Activated naive CD4-positive, alpha-beta T cell treated with anti-CD3 and anti-CD28 coated beads, Interleukin-2, amount 50 U/mL, for 24 hours (primary cell): ENCODE results near the gene CCDC127.
"Not testable (repeated sequence)": the region's sequence is repeated elsewhere in the genome, so short reads cannot be mapped to it uniquely, and the experiment has no call there.

Experiments used
- H3K27ac Mint-ChIP-seq: one replicate; pipeline ENCODE4 v1.8.0; 2021; ENCODE audit warnings: mild to moderate bottlenecking, mixed read lengths
- H3K27me3 Mint-ChIP-seq: one replicate; pipeline ENCODE4 v1.8.0; 2021; ENCODE audit warnings: mixed read lengths
- H3K36me3 Mint-ChIP-seq: one replicate; pipeline ENCODE4 v1.8.0; 2021; ENCODE audit warnings: mixed read lengths
- H3K4me1 Mint-ChIP-seq: one replicate; pipeline ENCODE4 v1.8.0; 2021; ENCODE audit warnings: mixed read lengths
- H3K4me3 Mint-ChIP-seq: one replicate; pipeline ENCODE4 v1.8.0; 2021; ENCODE audit warnings: mild to moderate bottlenecking, mixed read lengths
- H3K9me3 Mint-ChIP-seq: one replicate; pipeline ENCODE4 v1.8.0; 2021; ENCODE audit warnings: mixed read lengths

Gene CCDC127

GRCh38 chr5:217494-218456 is at the start of gene CCDC127, which contains the start of gene SDHA:
Gene CCDC127, minus strand, starts transcription at chr5:218153. Its CDS starts 1,304 bp downstream, at chr5:216849.
Gene SDHA, plus strand, starts transcription at chr5:218320. Its CDS starts 36 bp downstream, at chr5:218356.
- Mint-ChIP-seq H3K27ac (peak within 1 kb of the TSS; percentile 89), H3K4me1 (peaks cover 58% of the 10 kb centered on the region), H3K4me3 (peak within 1 kb of the TSS; percentile 95)
- not testable (repeated sequence) for H3K27me3 Mint-ChIP-seq, H3K36me3 Mint-ChIP-seq, H3K9me3 Mint-ChIP-seq

DNA sequence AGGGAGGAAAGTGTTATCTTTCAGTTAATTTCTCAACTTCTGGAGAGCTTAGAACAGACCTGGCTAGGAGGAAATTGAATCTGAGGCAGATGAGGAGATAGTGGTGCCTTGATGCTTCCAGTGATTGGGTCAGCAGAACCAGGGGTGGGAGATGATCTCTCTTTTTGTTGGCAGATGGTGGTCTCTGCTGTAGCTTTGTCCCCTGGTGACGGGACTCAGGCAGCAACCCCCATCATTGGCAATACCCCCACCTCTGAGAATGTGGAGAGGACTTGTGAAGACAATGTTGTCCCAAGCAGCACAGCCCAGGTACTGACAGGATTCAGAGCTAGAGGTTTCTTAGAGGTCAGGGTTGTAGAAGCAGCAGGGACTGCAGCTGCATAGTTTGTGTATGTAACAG is 49.8 kb upstream of the CCDC127 start:
- peaks cover 11% of the 10 kb centered on the region for H3K4me1 Mint-ChIP-seq
- no peak overlapping the region for H3K27ac Mint-ChIP-seq
- no peaks in the 10 kb centered on the region for H3K27me3 Mint-ChIP-seq
- H3K4me3 Mint-ChIP-seq, result no peak overlapping the region
- H3K9me3 Mint-ChIP-seq, result no peaks in the 10 kb centered on the region
- peaks cover 3% of the 10 kb centered on the region for H3K36me3 Mint-ChIP-seq

GRCh38 chr5:266311-267026 is 48.5 kb upstream of the CCDC127 start:
- H3K4me1 Mint-ChIP-seq, result peaks cover 11% of the 10 kb centered on the region
- not testable (repeated sequence) for H3K9me3 Mint-ChIP-seq, H3K27me3 Mint-ChIP-seq, H3K4me3 Mint-ChIP-seq, H3K27ac Mint-ChIP-seq, H3K36me3 Mint-ChIP-seq

DNA sequence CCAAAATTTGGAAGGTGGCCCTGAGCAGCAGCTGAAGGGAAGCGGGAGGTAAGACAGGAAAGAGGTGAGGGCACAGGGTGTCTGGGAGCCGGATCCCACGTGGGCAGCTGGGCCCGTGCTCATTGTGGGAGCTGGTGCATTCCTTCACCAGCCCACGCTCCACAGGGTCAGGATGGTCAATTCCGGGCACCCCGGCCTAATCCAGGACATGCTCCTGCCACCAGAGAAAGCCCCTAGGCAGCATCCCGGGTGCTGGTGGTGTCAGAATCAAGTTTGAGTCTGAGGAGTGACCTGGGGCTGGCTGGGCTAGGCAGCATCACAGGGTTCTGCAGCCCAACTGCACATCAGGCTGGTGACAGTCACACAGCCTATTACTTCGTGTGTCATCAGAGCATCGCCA is 46.4 kb upstream of the CCDC127 start:
- Mint-ChIP-seq H3K27me3 (no peaks in the 10 kb centered on the region), H3K4me1 (no peaks in the 10 kb centered on the region), H3K27ac (no peak overlapping the region), H3K9me3 (no peaks in the 10 kb centered on the region), H3K36me3 (peaks cover 5% of the 10 kb centered on the region), H3K4me3 (no peak overlapping the region)

DNA sequence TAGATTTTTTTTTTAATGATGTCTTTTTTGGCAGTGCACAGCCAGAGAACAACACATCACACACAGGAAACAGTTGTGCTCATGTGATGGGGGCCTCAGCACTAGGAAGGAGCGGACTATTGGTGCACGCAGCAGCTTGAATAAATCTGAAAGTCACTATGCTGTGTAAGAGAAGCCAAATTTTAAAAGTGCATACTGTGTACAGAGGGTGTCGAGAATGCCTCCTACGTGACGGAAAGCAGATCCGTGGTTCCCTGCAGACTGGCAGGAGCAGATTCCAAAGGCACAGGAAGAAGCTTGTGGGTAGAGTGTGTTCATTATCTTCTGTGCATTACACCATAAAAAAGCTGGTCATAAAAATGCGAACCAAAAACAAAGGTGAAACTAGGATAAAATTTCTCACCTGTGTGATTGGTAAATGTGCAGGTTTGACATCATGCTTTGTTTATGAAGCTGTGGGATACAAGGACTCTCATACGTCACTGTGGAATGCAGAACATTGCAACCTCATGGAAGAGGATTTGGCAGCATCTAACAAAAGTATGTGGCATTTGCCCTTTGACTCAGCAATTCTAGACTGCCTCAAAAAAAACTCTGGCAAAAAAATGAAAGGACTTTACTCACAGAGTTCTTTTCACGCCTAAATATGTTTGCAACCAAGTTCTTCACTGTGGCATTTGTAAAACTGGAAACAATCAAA is 45.5 kb upstream of the CCDC127 start:
- not testable (repeated sequence) for H3K4me3 Mint-ChIP-seq, H3K36me3 Mint-ChIP-seq
- H3K27ac Mint-ChIP-seq, result peak overlapping the region; percentile 38

DNA sequence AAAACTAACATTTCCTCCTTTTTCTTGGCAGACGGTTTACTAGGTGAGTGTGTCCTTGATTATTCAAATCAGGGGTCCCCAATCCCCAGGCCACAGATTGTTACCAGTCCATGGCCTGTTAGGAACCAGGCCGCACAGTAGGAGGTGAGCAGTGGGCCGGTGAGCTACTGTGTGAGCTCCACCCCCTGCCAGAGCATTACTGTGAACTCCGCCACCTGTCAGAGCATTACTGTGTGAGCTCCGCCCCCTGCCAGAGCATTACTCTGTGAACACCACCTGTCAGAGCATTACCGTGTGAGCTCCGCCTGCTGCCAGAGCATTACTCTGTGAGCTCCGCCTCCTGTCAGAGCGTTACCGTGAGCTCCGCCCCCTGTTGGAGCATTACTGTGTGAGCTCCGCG is 39.2 kb upstream of the CCDC127 start:
- Mint-ChIP-seq H3K4me3 (no peak overlapping the region), H3K27ac (no peak overlapping the region), H3K9me3 (no peaks in the 10 kb centered on the region), H3K27me3 (no peaks in the 10 kb centered on the region), H3K4me1 (no peaks in the 10 kb centered on the region), H3K36me3 (no peaks in the 10 kb centered on the region)

More for the DNA sequence above, 45.5 kb upstream of the CCDC127 start:
- not testable (repeated sequence) for H3K27me3 Mint-ChIP-seq, H3K4me1 Mint-ChIP-seq, H3K9me3 Mint-ChIP-seq

DNA sequence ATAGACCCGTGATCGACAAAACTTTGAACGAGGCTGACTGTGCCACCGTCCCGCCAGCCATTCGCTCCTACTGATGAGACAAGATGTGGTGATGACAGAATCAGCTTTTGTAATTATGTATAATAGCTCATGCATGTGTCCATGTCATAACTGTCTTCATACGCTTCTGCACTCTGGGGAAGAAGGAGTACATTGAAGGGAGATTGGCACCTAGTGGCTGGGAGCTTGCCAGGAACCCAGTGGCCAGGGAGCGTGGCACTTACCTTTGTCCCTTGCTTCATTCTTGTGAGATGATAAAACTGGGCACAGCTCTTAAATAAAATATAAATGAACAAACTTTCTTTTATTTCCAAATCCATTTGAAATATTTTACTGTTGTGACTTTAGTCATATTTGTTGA is 38.4 kb upstream of the CCDC127 start:
- H3K27ac Mint-ChIP-seq, H3K27me3 Mint-ChIP-seq, H3K4me1 Mint-ChIP-seq, H3K4me3 Mint-ChIP-seq, H3K9me3 Mint-ChIP-seq, H3K36me3 Mint-ChIP-seq: not testable (repeated sequence)

DNA sequence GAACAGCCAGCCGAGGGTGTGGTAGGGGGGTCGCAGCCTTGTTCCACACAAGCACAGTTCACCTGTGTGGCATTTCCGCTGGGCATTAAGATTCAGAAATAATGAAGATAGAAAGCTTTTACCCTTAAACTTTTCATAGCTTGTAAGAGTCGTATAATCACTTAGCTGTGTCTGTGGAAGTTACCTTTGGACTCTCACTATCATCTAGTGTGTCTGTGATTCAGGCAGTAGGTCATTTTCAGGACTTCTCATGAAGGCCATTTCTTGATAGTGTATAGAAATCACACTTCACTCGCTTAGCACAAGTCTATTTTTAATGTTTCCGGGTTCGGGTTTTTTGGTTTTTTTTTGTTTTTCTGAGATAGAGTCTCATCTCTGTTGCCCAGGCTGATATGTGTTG is 37.2 kb upstream of the CCDC127 start:
- not testable (repeated sequence) for H3K27me3 Mint-ChIP-seq, H3K4me3 Mint-ChIP-seq, H3K27ac Mint-ChIP-seq, H3K4me1 Mint-ChIP-seq, H3K9me3 Mint-ChIP-seq, H3K36me3 Mint-ChIP-seq

DNA sequence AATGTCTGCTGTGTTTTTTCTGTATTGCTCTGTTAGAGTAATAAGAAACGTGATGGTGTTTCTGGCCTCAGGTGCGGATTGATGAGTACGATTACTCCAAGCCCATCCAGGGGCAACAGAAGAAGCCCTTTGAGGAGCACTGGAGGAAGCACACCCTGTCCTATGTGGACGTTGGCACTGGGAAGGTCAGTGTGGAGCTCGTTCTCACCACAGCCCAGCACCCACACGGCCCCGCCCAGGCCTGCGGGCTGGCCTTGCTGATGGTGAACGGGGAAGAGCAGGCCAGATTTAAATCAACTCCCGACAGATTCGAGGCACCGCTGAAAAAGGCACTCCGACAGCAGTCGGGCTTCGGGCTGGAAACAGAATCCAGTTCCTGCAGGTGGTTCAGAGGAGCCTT is 36.4 kb upstream of the CCDC127 start:
- not testable (repeated sequence) for H3K27ac Mint-ChIP-seq, H3K27me3 Mint-ChIP-seq, H3K4me3 Mint-ChIP-seq, H3K9me3 Mint-ChIP-seq, H3K36me3 Mint-ChIP-seq, H3K4me1 Mint-ChIP-seq

- H3K4me1 Mint-ChIP-seq, result no peaks in the 10 kb centered on the region
- no peak overlapping the region for H3K4me3 Mint-ChIP-seq
- no peaks in the 10 kb centered on the region for H3K27me3 Mint-ChIP-seq
- no peaks in the 10 kb centered on the region for H3K9me3 Mint-ChIP-seq
- peaks cover 1% of the 10 kb centered on the region for H3K36me3 Mint-ChIP-seq
- no peak overlapping the region for H3K27ac Mint-ChIP-seq
These were observed 34.6 kb upstream of the CCDC127 start for GRCh38 chr5:252546-252945.

DNA sequence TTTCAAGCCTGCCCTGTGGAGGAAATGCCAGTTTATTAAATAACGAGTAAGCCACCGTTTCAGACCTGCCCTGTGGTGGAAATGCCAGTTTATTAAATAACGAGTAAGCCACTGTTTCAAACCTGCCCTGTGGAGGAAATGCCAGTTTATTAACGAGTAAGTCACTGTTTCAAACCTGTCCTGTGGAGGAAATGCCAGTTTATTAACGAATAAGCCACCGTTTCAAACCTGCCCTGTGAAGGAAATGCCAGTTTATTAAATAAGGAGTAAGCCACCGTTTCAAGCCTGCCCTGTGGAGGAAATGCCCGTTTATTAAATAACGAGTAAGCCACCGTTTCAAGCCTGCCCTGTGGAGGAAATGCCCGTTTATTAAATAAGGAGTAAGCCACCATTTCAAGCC is 34.0 kb upstream of the CCDC127 start:
- not testable (repeated sequence) for H3K4me3 Mint-ChIP-seq, H3K27me3 Mint-ChIP-seq

GRCh38 chr5:251538-251937 is 33.6 kb upstream of the CCDC127 start:
- H3K4me3 Mint-ChIP-seq, H3K36me3 Mint-ChIP-seq, H3K27ac Mint-ChIP-seq, H3K4me1 Mint-ChIP-seq, H3K9me3 Mint-ChIP-seq, H3K27me3 Mint-ChIP-seq: not testable (repeated sequence)

More for the DNA sequence above, 34.0 kb upstream of the CCDC127 start:
- H3K9me3 Mint-ChIP-seq, H3K27ac Mint-ChIP-seq, H3K36me3 Mint-ChIP-seq, H3K4me1 Mint-ChIP-seq: not testable (repeated sequence)

- not testable (repeated sequence) for H3K27me3 Mint-ChIP-seq, H3K9me3 Mint-ChIP-seq, H3K4me3 Mint-ChIP-seq, H3K4me1 Mint-ChIP-seq, H3K36me3 Mint-ChIP-seq, H3K27ac Mint-ChIP-seq
These were observed 33.1 kb upstream of the CCDC127 start for GRCh38 chr5:251016-251415.

- not testable (repeated sequence) for H3K9me3 Mint-ChIP-seq, H3K27me3 Mint-ChIP-seq, H3K27ac Mint-ChIP-seq, H3K4me3 Mint-ChIP-seq, H3K4me1 Mint-ChIP-seq, H3K36me3 Mint-ChIP-seq
These were observed 32.4 kb upstream of the CCDC127 start for GRCh38 chr5:250396-250795.

DNA sequence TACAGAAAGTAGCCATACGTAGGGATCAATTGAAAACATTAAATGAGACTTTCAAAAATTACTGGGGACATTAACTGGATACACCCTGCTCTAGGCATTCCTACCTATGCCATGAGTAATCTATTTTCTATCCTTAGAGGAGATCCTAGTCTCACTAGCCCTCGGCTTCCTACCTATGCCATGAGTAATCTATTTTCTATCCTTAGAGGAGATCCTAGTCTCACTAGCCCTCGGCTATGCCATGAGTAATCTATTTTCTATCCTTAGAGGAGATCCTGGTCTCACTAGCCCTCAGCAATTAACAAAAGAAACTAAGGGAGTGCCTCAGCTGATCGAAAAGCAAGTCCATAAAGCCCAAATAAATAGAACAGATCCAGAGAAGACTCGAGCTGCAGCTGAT is 27.8 kb upstream of the CCDC127 start:
- H3K4me3 Mint-ChIP-seq, H3K9me3 Mint-ChIP-seq, H3K27me3 Mint-ChIP-seq, H3K27ac Mint-ChIP-seq, H3K4me1 Mint-ChIP-seq: not testable (repeated sequence)
- H3K36me3 Mint-ChIP-seq, result peaks cover 18% of the 10 kb centered on the region
